GM18505 (cell line): Measurements from ENCODE around the gene GRIK1.

Source experiments
- ATAC-seq: cut with Tn5 transposase; IDR thresholded peaks from one replicate; pipeline ENCODE4 v1.9.1; 2021; ENCODE audit not compliant: unreplicated experiment
- POLR2A ChIP-seq: IDR thresholded peaks from 4 replicates; pipeline ENCODE4 v1.6.1; 2011; ENCODE audit warnings: borderline replicate concordance; ENCODE audit not compliant: insufficient read depth, insufficient read length; ENCODE audit errors: extremely low read depth

Gene GRIK1

DNA sequence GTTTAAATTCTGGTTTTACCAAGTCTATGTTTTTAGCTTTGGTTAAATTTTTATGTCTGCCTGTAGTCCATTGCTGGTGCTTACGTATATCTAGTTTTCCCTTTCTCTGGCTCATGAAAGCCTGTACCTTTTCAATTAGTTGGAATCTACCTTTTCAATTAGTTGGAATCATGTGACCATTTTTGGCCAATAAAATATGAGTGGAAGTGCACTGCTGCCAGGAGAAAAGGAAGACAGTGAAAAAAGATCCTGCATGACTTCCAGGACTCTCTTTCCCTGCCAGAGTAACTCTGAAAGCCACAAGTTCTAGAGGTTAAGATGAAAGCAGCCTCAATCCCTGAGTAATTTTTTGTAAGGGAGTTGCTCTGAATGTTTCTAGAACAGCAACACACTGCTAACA lies 2.2 kb upstream of the GRIK1 start:
- TF ChIP-seq POLR2A = no peak
- no peak for ATAC-seq

DNA sequence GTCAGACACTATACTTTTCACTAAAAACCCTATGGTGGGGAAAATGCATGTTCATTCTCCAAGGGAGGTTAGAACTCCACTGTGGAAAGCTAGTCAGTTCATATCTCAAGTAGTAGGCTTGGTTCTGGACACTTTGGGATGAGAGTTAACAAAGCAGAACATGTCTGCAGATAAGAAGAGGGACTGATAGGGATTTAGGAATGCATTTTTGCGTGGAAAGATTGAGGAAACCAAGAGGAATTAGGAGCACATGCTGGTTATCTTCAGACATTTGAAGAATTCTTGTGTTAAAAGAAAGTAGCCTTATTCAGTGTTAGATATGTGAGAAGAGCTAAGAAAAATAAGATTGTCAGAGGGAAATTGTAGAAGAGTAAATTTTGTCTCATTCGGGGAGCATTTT lies 1.2 kb upstream of the GRIK1 start:
- ATAC-seq = no peak
- TF ChIP-seq POLR2A = no peak

- ATAC-seq = no peak
- no peak for TF ChIP-seq POLR2A
Observed at GRCh38 chr21:29940361-29940760, 565 bp upstream of the GRIK1 start.

GRCh38 chr21:29939104-29939923 lies 482 bp downstream of the GRIK1 start:
- no peak for TF ChIP-seq POLR2A
- ATAC-seq = no peak

DNA sequence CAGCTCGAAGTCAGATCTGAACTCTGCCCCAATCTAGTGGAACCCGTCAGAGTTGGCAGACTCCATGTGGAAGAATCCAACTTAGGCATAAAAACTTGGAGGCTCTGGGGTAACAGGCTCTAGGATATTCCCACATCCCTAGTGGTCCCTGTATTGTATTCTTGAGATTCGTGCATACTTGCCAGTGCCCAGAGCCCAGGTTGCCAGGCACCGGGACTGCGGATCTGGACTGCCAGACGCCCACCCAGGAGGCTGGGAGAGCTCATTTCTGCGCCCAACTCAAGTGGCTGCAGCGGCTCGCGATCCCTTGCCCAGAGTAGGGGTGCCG lies 1.1 kb downstream of the GRIK1 start:
- ATAC-seq = no peak
- no peak for TF ChIP-seq POLR2A

DNA sequence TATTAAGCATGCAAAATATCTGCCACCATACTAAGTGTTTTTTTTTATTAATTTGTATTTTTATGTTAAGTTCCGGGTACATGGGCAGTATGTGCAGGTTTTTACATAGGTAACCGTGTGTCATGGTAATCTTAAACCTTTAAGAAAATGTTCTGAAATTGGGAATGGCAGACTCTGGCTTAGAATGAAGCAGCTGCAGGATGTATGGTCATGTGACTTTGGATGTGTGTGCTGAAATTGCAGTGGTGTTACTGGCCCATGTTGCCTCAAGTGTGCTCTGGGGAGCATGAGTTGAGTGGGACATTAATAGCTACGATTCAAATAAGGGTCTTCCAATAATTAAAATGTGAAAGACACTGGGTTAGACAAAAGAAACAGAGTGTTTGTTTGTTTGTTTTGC lies 6.7 kb downstream of the GRIK1 start:
- ATAC-seq = no peak
- TF ChIP-seq POLR2A = no peak

DNA sequence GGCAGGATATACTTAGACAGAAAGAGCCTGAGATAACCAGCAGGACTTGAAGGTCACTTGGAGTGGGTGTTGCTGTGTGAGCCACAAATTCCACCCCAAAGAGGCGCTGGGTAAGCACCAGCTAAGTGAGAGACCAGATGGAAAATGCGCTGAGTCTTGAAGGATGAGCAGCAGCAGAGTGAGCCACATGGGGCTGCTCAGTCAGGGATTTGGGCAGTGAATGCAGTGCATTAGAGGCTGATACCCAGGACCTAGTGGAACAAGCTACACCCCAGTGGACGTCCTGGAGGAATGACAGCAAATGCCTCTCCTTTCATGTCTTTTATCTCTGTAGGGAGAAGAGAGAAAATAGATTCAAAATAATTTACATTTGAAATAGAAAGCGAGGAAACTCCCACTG lies 11.3 kb downstream of the GRIK1 start:
- ATAC-seq = no peak
- no peak for TF ChIP-seq POLR2A

DNA sequence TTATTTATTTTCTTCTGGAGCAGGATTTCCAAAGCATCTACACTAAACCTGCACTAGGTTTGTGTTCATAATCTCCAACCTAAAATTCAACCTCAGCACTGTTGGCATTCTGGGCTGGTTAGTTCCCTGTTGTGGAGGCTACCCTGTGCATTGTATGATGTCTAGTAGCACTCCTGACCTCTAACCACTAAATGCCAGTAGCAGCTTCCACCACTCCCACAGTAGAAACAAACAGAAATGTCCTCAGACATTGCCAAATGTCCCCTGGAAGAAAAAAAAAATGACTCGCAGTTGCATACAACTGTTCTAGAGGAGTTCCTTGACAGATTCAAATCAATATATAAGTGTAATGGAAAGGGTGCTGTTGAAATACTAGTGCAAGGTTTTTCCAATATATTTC lies 18.9 kb downstream of the GRIK1 start:
- no peak for ATAC-seq
- no peak for TF ChIP-seq POLR2A

- no peak for TF ChIP-seq POLR2A
Observed at GRCh38 chr21:29914326-29914725, 25.5 kb downstream of the GRIK1 start.

DNA sequence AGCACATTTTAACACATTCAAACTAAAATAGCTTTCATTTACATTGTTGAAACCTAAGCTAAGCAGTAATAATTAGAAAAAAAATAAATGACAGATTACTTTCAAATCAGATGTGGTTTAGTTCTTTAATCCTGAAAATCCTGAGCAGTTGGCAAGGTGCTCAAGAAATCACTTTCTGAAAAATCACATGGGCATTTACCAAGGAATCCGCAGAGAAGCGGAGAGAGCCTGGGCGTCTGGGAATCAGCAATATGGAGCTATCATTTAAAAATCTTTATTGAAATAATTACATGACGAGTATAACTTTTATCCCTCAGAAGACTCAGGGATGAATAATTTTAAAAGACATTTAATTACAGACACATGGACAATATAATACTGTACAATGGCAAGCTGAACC lies 30.2 kb downstream of the GRIK1 start:
- no peak for ATAC-seq
- no peak for TF ChIP-seq POLR2A

More at GRCh38 chr21:29914326-29914725, 25.5 kb downstream of the GRIK1 start:
- ATAC-seq = no peak

DNA sequence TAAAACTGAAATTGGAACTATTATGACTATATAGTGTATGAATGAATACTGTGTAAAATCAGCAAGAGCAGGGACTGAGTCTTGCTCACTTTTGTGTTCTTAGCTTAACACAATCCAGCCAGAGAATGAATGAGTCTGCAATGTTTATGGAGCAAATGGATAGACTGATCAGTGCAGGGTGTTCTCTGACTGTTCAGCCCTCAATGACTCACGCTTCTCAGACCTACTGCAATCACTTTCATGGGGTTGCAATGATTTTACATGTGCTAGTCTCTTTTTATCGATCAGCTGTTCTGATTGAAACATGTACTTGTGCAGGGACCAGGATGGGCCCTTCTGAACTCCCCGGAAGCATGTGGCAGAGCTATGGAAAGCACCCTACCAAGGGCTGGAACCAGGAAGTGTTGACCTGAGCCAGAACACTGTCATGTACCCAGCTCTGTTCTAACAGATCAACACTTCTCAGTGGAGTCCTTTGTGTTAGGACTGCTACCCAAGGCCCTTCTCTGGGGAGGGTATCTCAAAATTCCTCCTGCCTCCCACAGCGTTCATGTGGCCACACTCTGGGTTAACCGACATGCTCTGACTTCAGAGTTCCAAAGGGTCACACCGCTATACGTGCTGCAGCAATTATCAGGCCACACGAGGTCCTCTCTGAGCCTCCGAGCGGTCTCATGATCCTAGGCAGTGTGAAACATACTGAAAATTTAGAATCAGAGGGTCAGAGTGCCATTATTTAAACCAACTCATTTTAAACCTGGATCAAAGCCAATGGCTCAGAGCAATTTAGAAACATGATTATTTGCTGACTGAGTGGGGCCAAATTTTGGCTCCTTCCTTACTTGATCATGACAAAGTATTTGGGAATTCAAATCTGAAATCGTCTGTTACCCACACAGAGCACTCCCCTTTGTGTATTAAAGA lies 35.2 kb downstream of the GRIK1 start:
- ATAC-seq = no peak
- no peak for TF ChIP-seq POLR2A

GRCh38 chr21:29896884-29897283 lies 42.9 kb downstream of the GRIK1 start:
- TF ChIP-seq POLR2A = no peak
- ATAC-seq = no peak

DNA sequence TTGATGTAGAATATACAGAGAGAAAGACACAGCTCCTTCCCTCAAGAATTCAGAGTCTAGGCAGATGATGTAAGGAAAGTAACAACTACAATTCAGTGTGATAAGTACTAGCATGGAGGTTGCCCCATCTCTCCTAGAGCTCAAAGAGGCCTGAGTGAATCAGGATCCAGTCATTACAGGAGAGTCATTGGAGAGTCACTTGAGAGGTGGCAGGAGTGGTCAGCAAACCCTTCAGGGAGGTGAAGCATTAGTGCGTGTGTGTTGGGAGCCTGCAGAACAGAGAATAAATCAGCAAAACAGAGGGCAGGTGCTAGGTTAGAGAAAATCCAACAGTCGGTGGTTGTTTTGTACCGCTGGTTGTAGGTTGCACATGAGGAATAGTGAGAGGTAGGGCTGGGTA lies 46.1 kb downstream of the GRIK1 start:
- no peak for TF ChIP-seq POLR2A
- ATAC-seq = no peak

DNA sequence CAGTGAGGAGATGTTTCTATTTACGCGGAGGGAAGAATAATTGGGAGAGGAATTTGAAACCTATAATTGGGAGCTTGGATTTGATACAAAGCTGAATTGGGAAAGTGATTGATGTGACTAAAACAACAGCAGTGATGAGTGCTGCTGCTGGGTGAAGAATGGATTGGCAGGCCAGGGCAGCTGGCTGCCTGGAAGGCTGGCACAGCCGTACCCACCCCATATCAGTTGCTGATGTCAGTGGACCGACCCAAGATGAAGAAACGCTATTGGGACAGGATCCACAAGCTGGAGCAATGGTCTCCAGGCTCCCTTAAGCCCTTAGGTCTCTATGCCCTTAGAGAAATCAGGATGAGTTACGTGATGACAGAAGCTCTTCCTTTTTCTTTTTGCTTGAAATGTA lies 47.4 kb downstream of the GRIK1 start:
- TF ChIP-seq POLR2A = no peak
- ATAC-seq = no peak

- TF ChIP-seq POLR2A = no peak
- ATAC-seq = no peak
Observed at GRCh38 chr21:29888437-29888836, 51.4 kb downstream of the GRIK1 start.
